UCSD-AML1 (cell line): ENCODE data around the gene ARRB1.
"Not testable (repeated sequence)": the region's sequence is repeated elsewhere in the genome, so short reads cannot be mapped to it uniquely, and the experiment has no call there.

Experiments used
- DNase-seq: peaks from one replicate; lab custom pipeline; 2025; ENCODE audit not compliant: unreplicated experiment; lab: John Stamatoyannopoulos, UW

The ARRB1 gene

DNA sequence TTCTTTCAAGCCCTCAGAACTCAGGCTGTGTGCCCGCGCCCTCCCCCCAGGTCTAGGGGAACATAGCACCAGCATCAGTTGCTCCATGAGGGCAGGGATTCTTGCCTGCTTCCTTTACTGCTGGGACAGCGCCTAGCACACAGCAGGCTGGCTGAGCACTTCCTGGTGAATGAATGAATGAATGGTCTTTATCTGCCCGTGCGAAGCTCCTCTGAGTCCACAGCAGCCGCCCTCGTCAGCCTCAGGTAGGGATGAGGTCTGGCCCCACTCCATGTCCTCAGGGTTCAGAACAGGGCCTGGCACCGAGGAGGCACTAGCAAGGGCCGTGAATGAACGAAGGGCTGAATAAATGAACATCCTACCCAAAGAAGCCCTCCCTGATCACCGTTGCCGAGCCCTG, 27.3 kb downstream of the ARRB1 start:
- DNase-seq, result no peak

DNA sequence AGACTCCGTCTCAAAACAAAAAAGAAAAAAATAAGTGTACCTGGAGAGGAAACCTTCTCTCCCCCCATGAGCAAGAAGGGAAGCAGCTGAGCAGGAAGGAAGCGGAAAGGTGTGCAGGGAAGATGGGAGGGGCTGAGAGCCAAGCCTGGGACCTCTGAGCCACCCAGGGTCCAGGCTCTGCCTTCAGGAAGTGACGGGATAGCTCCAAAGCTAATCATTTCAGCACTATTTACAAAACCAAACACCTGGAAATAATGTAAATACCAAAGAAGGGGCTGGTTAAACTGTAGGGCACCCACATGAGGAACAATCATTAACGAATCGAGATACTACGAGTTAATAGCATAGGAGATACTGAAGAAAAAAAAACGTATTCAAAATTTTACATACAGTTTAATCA, 27.9 kb downstream of the ARRB1 start:
- no peak for DNase-seq

DNA sequence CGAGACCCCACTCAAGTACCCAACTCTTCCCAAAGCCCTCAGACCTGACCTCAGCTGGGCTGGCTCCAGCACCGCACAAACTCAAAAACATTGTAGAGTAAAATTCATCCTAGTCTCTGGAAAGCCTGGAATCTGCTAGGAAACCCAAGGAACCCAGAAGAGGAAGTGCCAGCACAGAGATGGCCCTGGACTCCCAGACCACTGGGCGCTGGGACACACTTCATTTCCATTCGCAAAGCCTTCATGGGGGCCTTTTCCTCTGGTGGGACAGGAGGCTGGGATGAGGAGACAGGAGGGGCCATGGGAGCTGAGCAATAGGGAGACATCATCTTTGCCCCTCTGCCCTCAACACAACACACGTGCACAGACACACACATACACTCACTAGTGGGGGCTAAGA, 30.8 kb downstream of the ARRB1 start:
- DNase-seq, result no peak

DNA sequence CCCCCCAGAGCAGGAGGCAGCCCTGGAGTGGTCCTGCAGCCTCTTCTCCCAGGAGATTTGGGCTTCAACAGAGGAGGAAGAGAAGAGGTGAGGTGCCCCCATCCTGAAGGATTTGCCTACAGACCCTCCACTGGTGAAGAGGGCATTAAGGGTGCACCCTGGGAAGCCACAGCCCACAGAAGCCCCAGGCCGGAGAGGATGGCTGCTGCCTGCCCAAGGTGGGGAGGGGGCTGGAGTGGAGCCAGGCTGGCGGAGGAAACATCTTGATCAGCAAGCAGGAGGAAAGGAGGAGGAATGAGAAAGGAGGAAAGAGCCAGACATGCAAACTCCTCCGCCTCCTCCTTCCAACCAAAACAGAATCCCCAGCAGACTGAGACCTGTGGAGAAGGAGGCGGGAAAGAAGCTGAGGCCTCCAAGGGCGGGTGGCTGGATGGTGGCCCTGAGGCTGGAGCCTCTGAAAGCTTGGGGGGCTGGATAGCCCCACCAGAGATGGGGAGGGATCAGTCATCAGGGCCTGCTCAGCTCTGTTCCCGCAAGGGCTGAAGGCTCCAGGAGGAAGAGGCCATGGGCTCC, 31.3 kb downstream of the ARRB1 start:
- DNase-seq, result no peak

DNA sequence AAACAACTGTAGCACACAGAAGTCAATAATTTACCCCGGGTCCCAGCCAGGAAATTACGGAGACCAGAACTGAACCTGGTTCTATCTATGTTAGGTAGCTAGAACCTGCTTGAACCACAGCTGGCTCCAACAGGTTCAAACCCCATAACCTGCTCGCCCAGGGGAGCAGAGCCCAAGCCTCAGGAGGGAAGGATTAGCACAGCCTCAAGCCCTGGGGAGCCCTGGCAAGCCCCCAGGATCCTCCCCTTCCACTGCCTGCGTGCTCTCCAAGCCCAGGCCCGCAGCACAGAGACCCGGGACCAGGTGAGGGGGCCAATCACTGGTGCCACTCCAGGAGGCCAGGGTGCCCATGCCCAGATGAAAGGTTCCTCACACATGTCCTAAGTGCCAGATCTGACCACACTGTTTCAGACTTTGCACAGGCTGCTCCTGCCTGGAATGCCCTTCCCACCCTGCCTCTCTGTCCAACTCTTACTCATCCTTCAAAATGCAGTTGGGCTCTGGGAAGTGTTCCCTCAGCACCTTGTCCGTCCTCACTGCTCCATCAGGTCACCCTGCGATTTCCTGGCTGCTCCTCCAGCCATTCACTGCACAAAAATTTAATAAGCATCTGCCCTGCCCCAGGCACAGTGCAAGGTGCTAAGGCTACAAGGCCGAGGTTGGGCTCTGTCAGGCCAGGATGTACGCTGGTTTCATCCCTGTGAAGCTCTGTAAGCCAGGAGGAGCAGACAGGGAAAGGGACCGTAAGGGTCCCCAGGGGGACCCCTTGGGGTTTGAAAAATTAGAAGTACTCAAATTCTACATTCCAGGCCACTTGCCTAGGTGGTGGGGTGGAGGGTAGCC, 32.2 kb downstream of the ARRB1 start:
- DNase-seq, result no peak

DNA sequence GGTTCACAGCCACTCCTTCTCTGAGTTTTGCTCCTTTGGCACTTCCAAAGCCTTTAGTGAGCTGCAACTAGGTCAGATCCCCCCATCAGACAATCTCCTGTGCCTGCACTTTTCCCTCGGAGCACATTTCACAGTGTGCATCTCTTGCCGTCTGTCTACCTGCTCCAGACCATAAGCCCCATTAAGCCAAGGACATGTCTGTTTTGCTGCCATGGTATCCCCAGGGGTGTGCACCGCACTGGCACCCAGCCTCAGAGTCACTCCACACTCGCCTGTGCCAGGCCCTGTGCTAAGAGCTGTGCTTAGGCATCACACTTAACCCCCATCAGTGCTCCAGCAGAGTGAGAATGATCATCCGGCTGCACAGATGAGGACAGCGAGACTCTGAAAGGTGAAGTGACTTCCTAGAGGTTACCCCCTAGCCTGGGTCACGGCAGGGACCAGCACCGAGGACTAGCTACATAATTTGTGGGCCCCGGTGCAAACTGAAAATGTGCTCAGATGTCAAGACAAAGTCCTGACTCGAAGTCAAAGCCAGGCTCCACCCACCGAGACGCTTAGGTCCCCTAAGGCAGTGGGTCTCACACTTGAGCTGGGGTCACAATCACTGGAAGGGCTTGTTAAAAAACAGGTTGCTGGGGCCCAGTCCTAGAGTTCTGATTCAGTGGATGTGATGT, 33.9 kb downstream of the ARRB1 start:
- DNase-seq, result no peak

DNA sequence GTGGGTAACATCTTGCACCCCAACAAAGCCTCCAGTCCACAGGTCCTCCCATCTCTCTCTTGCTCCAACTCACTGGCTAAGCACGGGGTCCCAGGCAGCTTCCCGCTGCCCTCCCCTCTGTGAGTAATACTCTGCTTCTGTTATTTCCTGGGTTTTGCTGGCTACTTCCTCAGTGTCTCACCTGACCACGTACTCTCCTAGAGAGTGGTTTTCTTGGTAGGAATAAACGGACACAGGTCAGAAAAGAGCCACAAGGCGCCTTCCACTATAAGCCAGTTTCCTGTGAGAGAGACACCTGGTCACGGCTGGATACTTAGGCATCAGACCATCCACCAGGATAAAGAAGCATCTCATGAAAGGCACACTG, 36.0 kb downstream of the ARRB1 start:
- no peak for DNase-seq

DNA sequence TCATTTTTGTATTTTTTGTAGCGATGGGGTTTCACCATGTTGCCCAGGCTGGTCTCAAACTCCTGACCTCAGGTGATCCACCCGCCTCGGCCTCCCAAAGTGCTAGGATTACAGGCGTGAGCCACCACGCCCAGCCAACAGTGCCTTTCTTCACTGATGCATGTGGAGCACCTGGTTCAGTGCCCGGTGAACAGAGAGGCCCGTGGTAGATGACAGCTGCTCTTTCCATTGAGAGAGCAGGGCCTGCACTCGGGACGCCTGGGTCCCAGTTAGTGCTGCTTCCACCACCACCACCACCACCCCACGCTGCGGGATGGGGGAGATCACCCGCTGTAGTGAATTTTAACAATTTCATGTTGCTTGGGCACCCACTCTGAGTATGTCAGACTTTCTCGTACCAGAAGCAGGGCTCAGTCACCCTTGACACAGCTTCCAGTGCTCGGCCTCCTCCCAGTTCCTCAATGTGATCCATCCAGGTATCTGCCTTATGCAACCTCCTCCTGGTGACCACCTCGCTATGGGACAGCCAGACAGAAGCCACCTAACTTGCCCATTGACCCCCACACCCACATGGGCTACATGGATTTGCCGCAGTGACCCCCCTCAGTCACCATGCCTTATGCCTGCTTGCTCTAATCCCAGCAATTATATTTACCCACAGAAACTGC, 36.6 kb downstream of the ARRB1 start:
- DNase-seq, result no peak

DNA sequence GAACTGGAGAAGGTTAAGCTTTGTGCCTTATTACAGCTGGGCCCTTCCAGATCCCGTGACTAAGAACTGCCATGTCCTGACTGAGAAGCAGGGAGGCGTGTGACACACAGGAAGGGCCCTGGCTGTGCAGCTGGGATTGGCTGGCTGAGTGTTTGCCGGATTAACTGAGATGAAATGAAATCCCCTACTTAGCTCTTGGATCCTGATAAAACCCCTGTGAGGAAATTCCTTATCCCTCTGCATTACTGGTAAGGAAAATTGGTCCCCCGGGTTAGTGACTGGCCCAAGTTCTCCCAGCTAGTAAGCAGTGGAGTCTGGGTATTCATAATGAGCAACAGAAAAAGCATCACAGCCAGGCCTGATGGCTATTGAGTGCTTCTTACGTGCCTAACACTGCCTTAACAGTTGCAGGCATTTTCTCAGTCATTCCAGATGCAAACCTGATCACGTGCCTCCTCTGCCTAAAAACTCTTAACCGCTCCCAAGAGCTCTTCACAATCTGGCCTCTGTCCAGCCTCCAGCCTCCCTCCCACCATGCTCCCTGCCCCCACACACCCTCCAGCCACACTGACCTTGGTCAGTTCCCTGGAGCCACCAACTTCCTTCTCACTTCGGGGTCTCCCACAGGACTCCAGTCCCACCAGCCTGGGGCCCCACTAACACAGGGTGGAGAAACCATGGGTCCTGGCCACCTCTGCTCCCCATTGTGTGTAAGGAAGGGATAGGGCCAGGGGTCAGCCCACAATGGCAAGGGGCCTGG, 37.8 kb downstream of the ARRB1 start:
- DNase-seq, result no peak

DNA sequence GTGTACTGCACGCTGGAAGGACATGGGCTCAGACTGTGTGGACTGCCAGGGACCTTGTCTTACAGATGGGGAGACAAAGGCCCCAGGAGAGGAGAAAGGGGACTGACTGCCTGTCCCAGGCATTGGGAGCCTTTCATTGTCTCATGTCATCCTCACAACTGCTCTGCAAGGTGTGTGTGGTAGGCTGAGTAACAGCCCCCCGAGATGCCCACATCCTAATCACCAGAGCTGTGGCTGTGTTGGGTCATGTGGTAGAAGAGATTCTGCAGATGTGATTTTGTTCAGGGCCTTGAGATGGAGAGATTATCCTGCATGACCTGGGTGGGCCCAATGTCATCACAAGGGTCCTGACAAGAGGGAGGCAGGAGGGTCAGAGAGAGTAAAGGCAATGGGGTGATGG, 39.1 kb downstream of the ARRB1 start:
- no peak for DNase-seq

DNA sequence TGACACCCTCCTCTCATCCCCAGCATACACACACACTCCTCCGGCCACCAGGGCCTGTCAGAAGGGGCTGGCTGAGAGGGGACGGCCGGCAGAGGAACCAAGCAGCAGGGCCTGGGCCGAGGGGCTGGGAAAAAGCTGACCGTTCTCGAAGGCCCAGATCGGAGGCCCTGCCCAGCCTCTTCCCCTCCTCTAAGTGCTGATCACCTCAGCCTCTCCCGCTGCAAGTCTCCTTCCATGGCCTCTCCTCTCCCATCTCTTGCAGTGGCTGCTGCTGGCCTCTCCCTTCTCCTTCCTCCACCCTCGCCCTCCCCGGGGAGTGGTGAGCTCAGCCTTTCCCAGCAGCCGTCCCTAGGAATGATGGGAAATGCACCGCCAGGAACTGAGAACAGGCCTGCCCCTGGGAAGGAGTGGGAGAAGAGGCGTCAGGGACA, 39.6 kb downstream of the ARRB1 start:
- no peak for DNase-seq

DNA sequence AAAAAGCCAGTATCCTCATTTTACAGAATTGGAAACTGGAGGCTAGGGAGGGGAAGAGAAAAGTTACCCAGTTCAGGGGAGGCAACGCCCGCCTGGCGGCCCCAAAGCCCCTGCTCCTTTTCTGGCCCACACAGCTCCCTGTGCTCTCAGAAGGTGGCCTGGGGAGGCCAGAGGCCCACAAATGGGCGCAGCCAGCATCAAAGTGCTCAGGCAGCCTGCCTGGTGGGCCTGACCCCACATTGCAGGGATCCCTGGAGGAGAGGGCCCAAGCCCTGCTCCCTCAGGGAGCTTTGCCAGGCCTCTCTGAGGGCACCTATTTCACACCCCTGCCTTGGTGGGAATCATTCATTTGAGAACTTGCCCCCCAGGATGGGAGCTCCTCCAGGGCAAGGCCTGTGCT, 42.5 kb downstream of the ARRB1 start:
- DNase-seq, result no peak

DNA sequence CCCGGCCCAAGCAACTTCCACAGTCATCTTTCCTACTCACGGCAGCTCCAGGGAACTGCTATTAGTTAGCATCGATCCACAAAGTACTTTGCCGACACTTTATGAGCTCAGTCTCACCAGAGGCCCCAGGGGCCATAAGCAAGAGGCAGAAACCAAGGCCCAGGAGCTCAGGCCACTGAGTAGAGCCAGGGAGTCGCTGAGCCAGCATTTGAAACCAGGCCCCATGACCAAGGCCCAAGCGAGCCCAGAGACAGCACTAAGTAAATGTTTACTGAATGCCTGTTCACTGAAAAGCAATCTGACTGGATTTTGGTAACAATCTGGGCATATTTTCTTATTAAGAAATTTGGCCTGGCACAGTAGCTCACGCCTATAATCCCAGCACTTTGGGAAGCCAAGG, 43.3 kb downstream of the ARRB1 start:
- DNase-seq, result no peak

DNA sequence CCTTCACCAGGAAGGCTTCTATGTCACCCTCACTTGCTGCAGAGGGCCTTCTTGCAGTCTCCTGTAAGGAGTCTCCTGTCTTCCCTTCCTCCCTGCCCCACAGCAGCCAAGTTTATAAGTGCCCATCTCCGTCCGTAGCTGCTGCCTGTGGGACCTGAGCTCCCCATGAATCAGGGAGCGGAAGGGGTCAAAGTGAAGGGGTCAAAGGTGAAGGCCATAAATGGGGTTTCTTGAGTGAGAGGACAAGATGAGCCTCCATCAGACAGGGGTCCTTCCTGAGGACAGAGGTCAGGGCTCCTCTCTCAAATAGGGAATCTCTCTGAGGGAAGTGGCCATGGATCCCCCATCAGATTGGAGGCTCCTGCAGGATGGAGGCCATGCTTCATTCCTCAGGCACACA, 44.4 kb downstream of the ARRB1 start:
- no peak for DNase-seq

DNA sequence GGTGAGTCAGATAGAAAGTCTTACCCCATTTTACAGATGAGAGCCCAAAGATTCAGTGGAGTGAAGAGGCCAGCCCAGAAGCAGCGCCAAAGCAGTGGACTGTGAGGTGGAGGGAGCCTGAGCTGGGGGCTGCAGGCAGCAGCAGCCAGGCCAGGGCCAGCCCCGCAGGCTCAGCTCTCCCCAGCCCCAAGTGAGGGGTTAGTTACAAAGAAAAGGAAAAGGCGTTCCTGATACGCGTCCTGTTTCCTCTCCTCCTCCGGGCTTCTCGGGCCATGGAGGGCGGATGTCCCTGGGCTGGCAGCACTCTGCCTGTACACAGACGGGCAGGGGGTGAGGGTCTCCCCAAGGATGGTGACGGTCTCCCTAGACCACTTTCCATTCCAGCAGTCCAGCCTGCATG, 44.9 kb downstream of the ARRB1 start:
- no peak for DNase-seq

DNA sequence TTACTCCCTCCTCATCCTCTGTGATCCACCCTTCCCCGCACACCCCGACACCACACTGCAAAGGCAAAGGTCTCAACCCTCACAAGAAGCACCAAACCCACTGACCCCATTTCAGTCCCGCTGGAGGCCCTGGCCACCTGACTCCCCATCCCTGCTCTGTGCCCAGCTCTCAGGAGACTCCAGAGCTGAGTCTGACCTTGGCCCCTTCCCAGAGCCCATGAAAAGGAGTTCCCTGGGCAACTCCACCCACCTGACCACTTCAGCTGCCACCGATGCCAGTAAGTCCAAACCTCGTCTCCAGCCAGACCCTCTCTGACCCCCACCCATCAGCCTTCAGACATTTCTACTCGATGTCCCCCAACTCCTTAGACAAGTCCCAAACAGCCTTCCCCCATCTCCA, 45.5 kb downstream of the ARRB1 start:
- no peak for DNase-seq

DNA sequence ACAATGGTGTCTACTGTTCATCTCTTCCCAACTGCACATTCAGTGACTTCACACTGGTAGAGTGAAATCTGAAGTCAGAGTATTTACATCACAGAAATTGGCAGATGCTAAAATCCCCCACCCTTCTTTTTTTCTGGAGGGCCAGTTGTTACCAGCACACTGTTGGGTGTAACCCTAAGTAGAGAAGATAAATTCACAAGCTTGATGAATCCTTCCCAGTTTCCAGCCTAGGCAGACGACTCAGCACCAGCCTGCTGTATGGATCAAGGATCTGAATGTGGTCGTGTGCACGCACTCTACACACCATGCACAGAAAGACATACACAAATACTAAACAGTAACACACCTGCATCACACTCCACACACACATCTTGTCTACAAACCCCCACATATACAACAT, 46.0 kb downstream of the ARRB1 start:
- DNase-seq, result no peak

DNA sequence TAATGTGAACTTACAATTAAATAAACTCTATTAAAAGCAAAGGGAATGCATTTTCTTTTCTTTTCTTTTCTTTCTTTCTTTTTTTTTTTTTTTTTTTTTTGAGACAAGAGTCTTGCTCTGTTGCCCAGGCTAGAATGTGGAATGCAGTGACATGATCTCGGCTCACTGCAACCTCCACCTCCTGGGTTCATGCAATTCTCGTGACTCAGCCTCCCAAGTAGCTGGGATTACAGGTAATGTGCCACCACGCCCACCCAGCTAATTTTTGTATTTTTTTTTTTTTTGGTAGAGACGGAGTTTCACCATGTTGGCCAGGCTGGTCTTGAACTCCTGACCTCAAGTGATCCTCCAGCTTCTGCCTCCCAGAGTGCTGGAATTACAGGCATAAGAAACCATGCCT, 46.5 kb downstream of the ARRB1 start:
- not testable (repeated sequence) for DNase-seq

DNA sequence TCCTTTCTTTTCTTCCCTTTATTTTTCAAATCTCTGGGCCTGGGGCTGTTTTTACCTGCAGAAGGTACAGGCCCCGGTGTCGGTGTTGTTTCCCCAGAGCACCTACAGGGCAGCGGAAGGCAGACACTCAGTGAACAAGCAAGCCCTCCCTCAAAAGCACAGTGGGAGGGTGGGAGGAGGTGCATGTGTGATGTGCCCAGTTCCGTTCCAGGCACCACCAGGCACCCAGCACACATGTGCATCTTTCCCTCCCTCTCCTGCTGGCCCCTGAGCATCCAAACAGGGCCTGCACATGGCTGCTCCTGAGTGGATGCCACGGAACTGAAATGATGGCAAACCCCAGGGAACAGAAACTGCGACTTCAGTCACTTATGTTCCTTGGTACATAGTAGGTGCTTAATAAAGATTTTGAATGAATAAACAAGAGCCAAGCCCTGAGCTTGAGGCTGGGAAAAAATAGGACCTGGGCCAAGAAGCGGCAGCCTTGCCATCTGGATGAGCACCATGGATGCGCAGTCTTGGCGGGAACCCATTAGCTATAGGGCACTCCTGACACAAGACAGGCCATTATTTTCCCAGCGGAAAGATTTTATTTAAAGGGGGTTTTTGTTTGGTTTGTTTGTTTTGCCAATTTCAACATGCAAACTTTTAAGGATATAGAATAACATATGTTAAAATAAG, 47.8 kb downstream of the ARRB1 start:
- no peak for DNase-seq

DNA sequence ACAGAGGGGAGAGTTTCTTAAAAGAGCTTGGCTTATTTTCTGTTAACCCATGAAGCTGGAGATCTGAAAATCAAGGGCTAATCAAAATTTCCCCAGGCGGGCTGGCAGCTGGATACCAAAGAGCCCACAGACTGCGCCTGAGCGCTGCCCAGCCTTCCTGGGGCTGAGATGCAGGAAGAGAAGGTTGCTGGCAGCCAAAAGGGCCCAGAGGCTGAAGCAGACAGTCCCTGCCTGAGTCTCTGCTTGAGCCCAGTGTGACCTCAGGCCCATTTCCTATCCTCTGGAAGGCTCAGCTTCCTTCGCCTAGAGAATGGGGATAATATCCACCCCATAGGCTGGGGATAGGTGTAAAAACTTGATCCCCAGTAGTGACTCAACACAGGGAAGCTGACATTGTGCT, 49.1 kb downstream of the ARRB1 start:
- DNase-seq, result no peak
